ENCODE data around the gene TMEM45A.

- TF ChIP-seq RARB (CRISPR knock-in tag; IDR thresholded peaks at IDR 0.05) (no peak), ZFP30 (CRISPR knock-in tag; IDR thresholded peaks at IDR 0.05) (no peak), ZFP3 (CRISPR knock-in tag; IDR thresholded peaks at IDR 0.05) (no peak), BACH2 (CRISPR knock-in tag; IDR thresholded peaks at IDR 0.05; ENCODE audit: borderline replicate concordance) (no peak), ZNF565 (CRISPR knock-in tag; conservative IDR thresholded peaks at IDR 0.05; ENCODE audit: low read depth) (no peak), TCF4 (CRISPR knock-in tag; IDR thresholded peaks at IDR 0.05; ENCODE audit: borderline replicate concordance) (no peak), CSDC2 (CRISPR knock-in tag; IDR thresholded peaks at IDR 0.05) (no peak), PATZ1 (CRISPR knock-in tag; IDR thresholded peaks at IDR 0.05; ENCODE audit: borderline replicate concordance) (no peak), SNAI2 (CRISPR knock-in tag; IDR thresholded peaks at IDR 0.05) (no peak), ZC3H10 (CRISPR knock-in tag; IDR thresholded peaks at IDR 0.05) (no peak), ARNTL (CRISPR knock-in tag; IDR thresholded peaks at IDR 0.05; ENCODE audit: borderline replicate concordance, low read depth) (no peak)
These were observed 122.5 kb downstream of the TMEM45A start for GRCh38 chr3:100614941-100615340.

All from SK-N-SH treated with all-trans-retinoic acid at 6 μM for 48 hours (cell line).